DND-41 (cell line): ENCODE data around the gene MAML3.

Source experiments
- ATAC-seq: fragments of 200-7000 bp; cut with Tn5 transposase; 3 replicates; pipeline ENCODE4 v1.9.1; 2021; ENCODE audit warnings: low read depth; ENCODE audit not compliant: insufficient read depth
- DNase-seq: peaks from one replicate; pipeline ENCODE4 v3.0.0-alpha.2; 2020
- H2AFZ ChIP-seq: 2 replicates; pipeline ENCODE4 v1.6.0; 2012; ENCODE audit warnings: low read depth, low read length
- H3K27ac ChIP-seq: 2 replicates; pipeline ENCODE4 v1.5.1; 2012; ENCODE audit warnings: low read length, inconsistent platforms
- H3K27me3 ChIP-seq: fragments of 200-600 bp; sonication (generic); 2 replicates; pipeline ENCODE4 v1.6.0; 2012; ENCODE audit warnings: low read length, mild to moderate bottlenecking, inconsistent platforms; ENCODE audit not compliant: insufficient read depth, poor library complexity
- H3K36me3 ChIP-seq: 2 replicates; pipeline ENCODE4 v1.5.1; 2012; ENCODE audit warnings: low read length, inconsistent platforms; ENCODE audit not compliant: insufficient read depth
- H3K4me1 ChIP-seq: 2 replicates; pipeline ENCODE4 v1.5.1; 2012; ENCODE audit warnings: mild to moderate bottlenecking, low read length; ENCODE audit not compliant: insufficient read depth
- H3K4me2 ChIP-seq: 2 replicates; pipeline ENCODE4 v1.6.0; 2012; ENCODE audit warnings: mild to moderate bottlenecking, moderate library complexity, low read length, inconsistent platforms; ENCODE audit not compliant: insufficient read depth
- H3K4me3 ChIP-seq, 2 experiments: fragments of 200-600 bp in 1 of 2; shearing (Covaris generic) in 1 of 2; 2 replicates each; pipeline ENCODE4 v1.5.1; 2012 to 2016; ENCODE audit warnings: inconsistent platforms in 2 of 2, low read length in 2 of 2, mild to moderate bottlenecking in 2 of 2, low read depth in 1 of 2, moderate library complexity in 1 of 2
- H3K79me2 ChIP-seq: 2 replicates; pipeline ENCODE4 v1.6.0; 2012; ENCODE audit warnings: low read length, inconsistent platforms; ENCODE audit not compliant: insufficient read depth
- H3K9ac ChIP-seq: 2 replicates; pipeline ENCODE4 v1.6.0; 2012; ENCODE audit warnings: low read depth, mild to moderate bottlenecking, inconsistent platforms, low read length, moderate library complexity
- H3K9me3 ChIP-seq: 2 replicates; pipeline ENCODE4 v1.5.1; 2012; ENCODE audit warnings: low read length, moderate library complexity, mild to moderate bottlenecking, inconsistent platforms; ENCODE audit not compliant: insufficient read depth, severe bottlenecking
- H4K20me1 ChIP-seq: 2 replicates; pipeline ENCODE4 v1.6.0; 2012; ENCODE audit warnings: low read length; ENCODE audit not compliant: insufficient read depth
- EZH2 ChIP-seq: IDR thresholded peaks from 3 replicates; pipeline ENCODE4 v1.6.1; 2012; ENCODE audit warnings: borderline replicate concordance, low read depth, mild to moderate bottlenecking, moderate library complexity, low read length, inconsistent platforms; ENCODE audit not compliant: severe bottlenecking
- TF ChIP-seq, protein P1 (sequence below): IDR thresholded peaks from 2 replicates; pipeline ENCODE4 v1.5.1; 2012; ENCODE audit warnings: borderline replicate concordance, low read length, moderate library complexity, mild to moderate bottlenecking; ENCODE audit not compliant: poor library complexity, severe bottlenecking; ENCODE audit errors: extremely low read depth

The MAML3 gene

DNA sequence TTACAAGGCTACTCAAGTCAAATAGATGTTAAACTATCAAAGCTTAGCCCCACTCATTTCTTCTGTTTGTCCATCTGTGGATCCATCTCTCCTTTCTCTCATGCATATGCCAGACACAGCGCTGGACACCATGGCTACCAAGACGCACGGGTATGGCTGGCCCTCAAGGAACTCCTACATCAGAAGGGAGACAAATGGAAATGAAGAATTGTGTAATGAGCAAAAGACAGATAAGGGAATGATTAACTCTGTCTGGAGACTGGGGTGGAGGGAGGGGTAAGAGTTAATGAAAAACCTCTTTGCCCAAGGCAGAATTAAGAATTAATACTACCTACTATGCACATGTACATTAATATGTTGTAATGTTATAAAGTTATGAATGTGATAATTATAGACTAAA, 400.3 kb downstream of the MAML3 start:
- Histone ChIP-seq H3K27ac (no peak overlapping the region), H3K4me1 (peaks cover 4% of the 10 kb centered on the region; the same call in 1 of the 2 replicates), H3K9ac (no peak overlapping the region), H3K79me2 (no peaks in the 10 kb centered on the region), H2AFZ (no peak overlapping the region), H4K20me1 (no peaks in the 10 kb centered on the region), H3K36me3 (no peaks in the 10 kb centered on the region), H3K4me3 (no peak overlapping the region), H3K27me3 (no peaks in the 10 kb centered on the region), H3K4me2 (no peak overlapping the region), H3K9me3 (no peaks in the 10 kb centered on the region)
- ATAC-seq (no peak), DNase-seq (no peak)
- TF ChIP-seq EZH2, result no peak

DNA sequence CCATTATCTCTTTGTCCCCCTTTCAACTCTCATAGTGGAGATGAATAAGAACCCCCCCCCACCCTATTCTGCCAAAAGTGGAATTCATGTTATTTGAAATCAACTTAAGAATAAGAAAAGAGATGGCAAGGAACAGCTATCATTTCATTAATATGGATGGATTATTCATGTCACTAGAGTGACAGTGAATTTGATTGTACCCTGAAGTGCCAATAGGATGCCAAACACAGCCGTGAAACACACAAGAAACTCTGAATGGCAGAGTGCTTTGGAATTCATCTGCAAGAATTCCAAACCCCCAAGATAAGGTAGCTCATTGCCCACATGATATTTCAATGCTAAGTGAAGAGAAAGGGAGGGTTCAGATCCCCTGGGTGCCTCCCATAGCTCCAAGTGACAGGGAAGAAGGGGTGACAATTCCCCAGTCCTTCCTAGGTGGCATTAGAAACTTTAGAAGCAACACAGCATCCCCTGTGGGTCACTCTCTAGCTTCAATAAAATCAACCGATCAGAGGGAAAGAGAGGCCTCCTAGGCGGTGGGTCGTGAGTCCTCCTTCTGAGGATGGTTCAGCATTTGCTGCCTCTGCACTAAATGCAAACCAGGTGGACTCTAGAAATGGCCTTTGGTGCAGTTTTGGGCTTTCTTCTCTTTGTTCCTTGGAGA, 404.0 kb downstream of the MAML3 start:
- Histone ChIP-seq H3K36me3 (no peaks in the 10 kb centered on the region), H3K79me2 (no peaks in the 10 kb centered on the region), H3K4me1 (peaks cover 15% of the 10 kb centered on the region), H3K27me3 (no peaks in the 10 kb centered on the region), H3K9me3 (no peaks in the 10 kb centered on the region), H3K27ac (no peak overlapping the region), H4K20me1 (no peaks in the 10 kb centered on the region), H2AFZ (no peak overlapping the region), H3K4me2 (no peak overlapping the region), H3K4me3 (no peak overlapping the region), H3K9ac (no peak overlapping the region)
- DNase-seq (no peak), ATAC-seq (no peak)
- TF ChIP-seq, protein P1, sequence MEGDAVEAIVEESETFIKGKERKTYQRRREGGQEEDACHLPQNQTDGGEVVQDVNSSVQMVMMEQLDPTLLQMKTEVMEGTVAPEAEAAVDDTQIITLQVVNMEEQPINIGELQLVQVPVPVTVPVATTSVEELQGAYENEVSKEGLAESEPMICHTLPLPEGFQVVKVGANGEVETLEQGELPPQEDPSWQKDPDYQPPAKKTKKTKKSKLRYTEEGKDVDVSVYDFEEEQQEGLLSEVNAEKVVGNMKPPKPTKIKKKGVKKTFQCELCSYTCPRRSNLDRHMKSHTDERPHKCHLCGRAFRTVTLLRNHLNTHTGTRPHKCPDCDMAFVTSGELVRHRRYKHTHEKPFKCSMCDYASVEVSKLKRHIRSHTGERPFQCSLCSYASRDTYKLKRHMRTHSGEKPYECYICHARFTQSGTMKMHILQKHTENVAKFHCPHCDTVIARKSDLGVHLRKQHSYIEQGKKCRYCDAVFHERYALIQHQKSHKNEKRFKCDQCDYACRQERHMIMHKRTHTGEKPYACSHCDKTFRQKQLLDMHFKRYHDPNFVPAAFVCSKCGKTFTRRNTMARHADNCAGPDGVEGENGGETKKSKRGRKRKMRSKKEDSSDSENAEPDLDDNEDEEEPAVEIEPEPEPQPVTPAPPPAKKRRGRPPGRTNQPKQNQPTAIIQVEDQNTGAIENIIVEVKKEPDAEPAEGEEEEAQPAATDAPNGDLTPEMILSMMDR, result no peak
- TF ChIP-seq EZH2, result no peak

DNA sequence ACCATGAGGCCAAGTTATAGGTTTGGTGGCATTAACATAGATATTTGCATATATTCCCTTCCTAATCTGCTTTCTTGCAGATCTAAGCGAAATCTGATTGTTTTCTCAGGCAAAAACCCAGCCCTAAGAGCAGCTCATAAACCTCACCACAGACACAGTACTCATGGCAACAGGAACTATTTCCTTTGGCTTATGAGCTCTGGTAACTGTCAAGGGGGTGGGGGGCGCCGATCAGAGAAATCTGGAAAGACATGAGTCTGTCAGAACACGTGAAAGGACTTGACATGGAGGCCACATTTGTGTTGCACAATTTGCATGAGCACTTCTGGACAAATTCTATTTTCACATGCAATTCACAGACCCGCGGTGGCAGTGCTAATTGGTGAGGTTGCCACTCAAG, 404.6 kb downstream of the MAML3 start:
- Histone ChIP-seq H3K79me2 (no peaks in the 10 kb centered on the region), H3K9me3 (no peaks in the 10 kb centered on the region), H3K36me3 (no peaks in the 10 kb centered on the region), H2AFZ (no peak overlapping the region), H3K4me3 (no peak overlapping the region), H3K9ac (no peak overlapping the region), H3K27ac (no peak overlapping the region), H3K27me3 (no peaks in the 10 kb centered on the region), H4K20me1 (no peaks in the 10 kb centered on the region), H3K4me1 (peaks cover 15% of the 10 kb centered on the region), H3K4me2 (no peak overlapping the region)
- DNase-seq, result peak; percentile 18
- ATAC-seq, result peak; percentile 74
- TF ChIP-seq EZH2, result no peak
- TF ChIP-seq, protein P1, result no peak

DNA sequence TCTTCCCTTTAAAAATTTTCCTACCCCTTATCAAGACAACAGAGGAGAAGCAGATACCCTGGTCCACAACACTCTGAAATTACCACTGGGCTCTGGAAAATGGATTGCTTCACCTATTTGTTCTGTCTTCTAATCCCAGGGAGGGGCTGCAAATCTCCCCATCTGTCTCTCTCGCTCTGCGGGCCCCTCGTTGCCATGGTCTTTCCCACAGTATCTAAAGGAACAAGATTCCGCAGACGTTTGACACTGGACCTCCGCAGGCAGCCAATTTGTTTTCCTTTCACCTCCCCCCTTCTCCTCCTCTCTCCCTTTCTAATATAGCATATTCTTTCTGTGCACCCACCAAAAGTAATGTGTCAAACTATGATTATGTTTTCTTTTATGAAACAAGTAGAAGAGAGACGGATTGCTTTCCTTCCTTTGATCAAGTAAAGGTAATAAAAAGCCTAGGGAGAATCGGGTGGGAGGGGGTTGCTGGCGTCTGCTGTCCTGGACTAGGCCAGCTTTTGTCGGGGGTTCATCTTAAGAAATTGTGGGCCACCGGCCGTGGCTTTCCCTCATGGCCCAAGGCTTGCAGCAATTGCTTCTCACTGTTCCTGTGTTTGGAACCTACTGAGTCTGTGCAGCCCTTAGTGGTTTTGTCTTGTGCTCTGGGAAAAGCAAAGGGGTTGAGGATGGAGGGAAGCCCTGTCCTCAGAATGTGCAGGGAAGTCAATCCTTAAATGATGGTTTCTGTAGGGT, 407.4 kb downstream of the MAML3 start:
- Histone ChIP-seq H4K20me1 (no peaks in the 10 kb centered on the region), H3K27me3 (no peaks in the 10 kb centered on the region), H3K4me1 (peaks cover 15% of the 10 kb centered on the region), H3K36me3 (no peaks in the 10 kb centered on the region), H3K9me3 (no peaks in the 10 kb centered on the region), H3K4me2 (no peak overlapping the region), H3K4me3 (no peak overlapping the region), H3K27ac (no peak overlapping the region), H3K79me2 (no peaks in the 10 kb centered on the region), H2AFZ (no peak overlapping the region), H3K9ac (no peak overlapping the region)
- TF ChIP-seq, protein P1, result no peak
- TF ChIP-seq EZH2, result no peak
- no peak for DNase-seq
- ATAC-seq, result no peak
